Subcutaneous adipose tissue (tissue), 4 donors: Measurements from ENCODE around the gene SLC25A38. TPM values are rescaled to one million over a fixed set of nuclear protein-coding genes. Genes with fewer than 3 reads are reported as not detected.

Experiments
- CTCF ChIP-seq: fragments of 450-650 bp; IDR thresholded peaks from one replicate; pipeline ENCODE4 v1.5.1; 2016; ENCODE audit warnings: low read depth, mild to moderate bottlenecking, control low read depth, antibody characterized with exemption, moderate library complexity
- total RNA-seq, 4 donors: library from RNA; depleted of rRNA; stranded (reverse); fragments of >200 nt; gene quantifications; one replicate each; pipeline ENCODE4 v1.1.0, GENCODE V29; 2016

The SLC25A38 gene
- total RNA-seq, 4 donors from 2014 or later: 16.6 to 25.4 (median 21.5) TPM

GRCh38 chr3:39406368-39407258, 23.4 kb downstream of the SLC25A38 start, which contains the start of gene RPSA:
Gene RPSA, plus strand, starts transcription at chr3:39406720. Its CDS starts 934 bp downstream, at chr3:39407654.
- no peak for TF ChIP-seq CTCF

GRCh38 chr3:39407259-39407629, 24.1 kb downstream of the SLC25A38 start:
- no peak for TF ChIP-seq CTCF

- TF ChIP-seq CTCF: no peak
Observed at GRCh38 chr3:39407773-39408492, 24.8 kb downstream of the SLC25A38 start.

GRCh38 chr3:39408493-39409372, 25.6 kb downstream of the SLC25A38 start:
- TF ChIP-seq CTCF: no peak

GRCh38 chr3:39409514-39410136, 26.5 kb downstream of the SLC25A38 start:
- TF ChIP-seq CTCF: no peak

GRCh38 chr3:39410893-39411292, 27.7 kb downstream of the SLC25A38 start:
- no peak for TF ChIP-seq CTCF
